H9 (cell line): ENCODE results near the gene GDAP1L1. TPM values are rescaled to one million over a fixed set of nuclear protein-coding genes. Genes with fewer than 3 reads are reported as not detected.

Source experiments
- DNase-seq: peaks from one replicate; pipeline ENCODE4 v3.0.0-alpha.2; 2017
- H2AFZ ChIP-seq: one replicate; pipeline ENCODE4 v1.6.1; 2013; ENCODE audit warnings: mild to moderate bottlenecking, low read length, control low read depth, moderate library complexity
- H2AK5ac ChIP-seq: 2 replicates; pipeline ENCODE4 v1.6.1; 2013; ENCODE audit warnings: low read length, control low read depth, mixed read lengths; ENCODE audit not compliant: insufficient read length
- H2BK120ac ChIP-seq: one replicate; pipeline ENCODE4 v1.6.1; 2013; ENCODE audit warnings: low read depth, mild to moderate bottlenecking, low read length, control low read depth, inconsistent platforms; ENCODE audit not compliant: poor library complexity, severe bottlenecking
- H2BK12ac ChIP-seq: 2 replicates; pipeline ENCODE4 v1.6.1; 2013; ENCODE audit warnings: low read length, control low read depth, mixed read lengths, low read depth; ENCODE audit not compliant: insufficient read length
- H2BK15ac ChIP-seq: 2 replicates; pipeline ENCODE4 v1.6.1; 2013; ENCODE audit warnings: low read depth, low read length, control low read depth
- H2BK20ac ChIP-seq: one replicate; pipeline ENCODE4 v1.6.1; 2013; ENCODE audit warnings: low read depth, mild to moderate bottlenecking, low read length, control low read depth, inconsistent platforms; ENCODE audit not compliant: poor library complexity, severe bottlenecking
- H2BK5ac ChIP-seq: 2 replicates; pipeline ENCODE4 v1.6.1; 2013; ENCODE audit warnings: low read length, control low read depth, mixed read lengths; ENCODE audit not compliant: insufficient read length
- H3K14ac ChIP-seq: 2 replicates; pipeline ENCODE4 v1.6.1; 2013; ENCODE audit warnings: low read length, control low read depth; ENCODE audit not compliant: insufficient read depth
- H3K18ac ChIP-seq: 2 replicates; pipeline ENCODE4 v1.6.1; 2013; ENCODE audit warnings: low read depth, mild to moderate bottlenecking, mixed read lengths, low read length, control low read depth; ENCODE audit not compliant: insufficient read length
- H3K23ac ChIP-seq: 2 replicates; pipeline ENCODE4 v1.6.1; 2013; ENCODE audit warnings: low read length, control low read depth, mixed read lengths, low read depth; ENCODE audit not compliant: insufficient read length
- H3K23me2 ChIP-seq: 2 replicates; pipeline ENCODE4 v1.6.1; 2013; ENCODE audit warnings: low read depth, mild to moderate bottlenecking, mixed read lengths, low read length, control low read depth; ENCODE audit not compliant: insufficient read length, poor library complexity, severe bottlenecking
- H3K27ac ChIP-seq: 2 replicates; pipeline ENCODE4 v1.5.1; 2013; ENCODE audit warnings: low read length, control low read depth, mixed read lengths, low read depth; ENCODE audit not compliant: insufficient read length
- H3K27me3 ChIP-seq: 2 replicates; pipeline ENCODE4 v1.6.1; 2013; ENCODE audit warnings: low read length, control low read depth, inconsistent platforms; ENCODE audit not compliant: insufficient read depth
- H3K4ac ChIP-seq: 2 replicates; pipeline ENCODE4 v1.6.1; 2013; ENCODE audit warnings: low read depth, mild to moderate bottlenecking, control low read depth, inconsistent platforms, low read length, moderate library complexity
- H3K4me1 ChIP-seq: 2 replicates; pipeline ENCODE4 v1.6.1; 2013; ENCODE audit warnings: low read length, control low read depth, inconsistent platforms; ENCODE audit not compliant: insufficient read depth
- H3K4me2 ChIP-seq: 2 replicates; pipeline ENCODE4 v1.6.1; 2013; ENCODE audit warnings: low read length, control low read depth, mixed read lengths; ENCODE audit not compliant: insufficient read length, insufficient read depth
- H3K56ac ChIP-seq: 2 replicates; pipeline ENCODE4 v1.6.1; 2013; ENCODE audit warnings: low read depth, mild to moderate bottlenecking, mixed read lengths, low read length, control low read depth; ENCODE audit not compliant: insufficient read length
- H3K79me1 ChIP-seq: 2 replicates; pipeline ENCODE4 v1.6.1; 2013; ENCODE audit warnings: low read depth, mild to moderate bottlenecking, moderate library complexity, low read length, control low read depth, inconsistent platforms; ENCODE audit not compliant: insufficient read depth, poor library complexity, severe bottlenecking
- H3K79me2 ChIP-seq: 2 replicates; pipeline ENCODE4 v1.6.1; 2013; ENCODE audit warnings: low read length, control low read depth, inconsistent platforms; ENCODE audit not compliant: insufficient read depth
- H3K9ac ChIP-seq: 2 replicates; pipeline ENCODE4 v1.6.1; 2013; ENCODE audit warnings: low read length, control low read depth, mixed read lengths; ENCODE audit not compliant: insufficient read length; ENCODE audit errors: extremely low read depth
- H3K9me3 ChIP-seq: one replicate; pipeline ENCODE4 v1.6.1; 2013; ENCODE audit warnings: low read depth, low read length, inconsistent platforms; ENCODE audit not compliant: control insufficient read depth
- H3T11ph ChIP-seq: one replicate; pipeline ENCODE4 v1.6.1; 2013; ENCODE audit warnings: mild to moderate bottlenecking, low read length, control low read depth, inconsistent platforms
- H4K20me1 ChIP-seq: one replicate; pipeline ENCODE4 v1.6.1; 2013; ENCODE audit not compliant: control insufficient read depth, insufficient read length, insufficient read depth
- H4K5ac ChIP-seq: 2 replicates; pipeline ENCODE4 v1.6.1; 2013; ENCODE audit warnings: low read depth, mild to moderate bottlenecking, mixed read lengths, low read length, control low read depth; ENCODE audit not compliant: insufficient read length
- H4K8ac ChIP-seq: replicated peaks from 2 replicates; pipeline ENCODE4 v1.6.1; 2013; ENCODE audit warnings: low read length, control low read depth, mixed read lengths, low read depth; ENCODE audit not compliant: insufficient read length
- H4K91ac ChIP-seq: 2 replicates; pipeline ENCODE4 v1.6.1; 2013; ENCODE audit warnings: low read depth, mild to moderate bottlenecking, moderate library complexity, mixed read lengths, low read length, control low read depth; ENCODE audit not compliant: insufficient read length
- H3K27ac Mint-ChIP-seq, 3 experiments: 2 replicates in 2 of 3; 3 replicates in 1 of 3; pipeline ENCODE4 v1.8.0; 2020 to 2021; ENCODE audit warnings: mixed read lengths in 3 of 3, mild to moderate bottlenecking in 1 of 3, moderate library complexity in 1 of 3
- H3K27me3 Mint-ChIP-seq: 2 replicates; pipeline ENCODE4 v1.8.0; 2021; ENCODE audit warnings: low read depth, mild to moderate bottlenecking, moderate library complexity, mixed read lengths
- H3K36me3 Mint-ChIP-seq, 3 experiments: 2 replicates in 2 of 3; 3 replicates in 1 of 3; pipeline ENCODE4 v1.8.0; 2020 to 2021; ENCODE audit warnings: low read depth in 3 of 3, mixed read lengths in 3 of 3; ENCODE audit not compliant: insufficient read depth in 1 of 3
- H3K4me1 Mint-ChIP-seq, 2 experiments: 2 replicates each; pipeline ENCODE4 v1.8.0; 2020; ENCODE audit warnings: mixed read lengths in 2 of 2
- H3K4me3 Mint-ChIP-seq, 2 experiments: 2 replicates in 1 of 2; 3 replicates in 1 of 2; pipeline ENCODE4 v1.8.0; 2020 to 2021; ENCODE audit warnings: mild to moderate bottlenecking in 2 of 2, mixed read lengths in 2 of 2, moderate library complexity in 1 of 2
- H3K9me3 Mint-ChIP-seq, 2 experiments: 2 replicates in 1 of 2; 3 replicates in 1 of 2; pipeline ENCODE4 v1.8.0; 2020; ENCODE audit warnings: mild to moderate bottlenecking in 2 of 2, mixed read lengths in 2 of 2, moderate library complexity in 1 of 2
- CTCF ChIP-seq: fragments of 200-600 bp; sonication (generic); conservative IDR thresholded peaks from 3 replicates; pipeline ENCODE4 v1.8.0; 2021; ENCODE audit warnings: antibody characterized with exemption, mild to moderate bottlenecking
- WGBS: extraction: QIAGEN DNeasy Blood & Tissue Kit; methylation state at CpG from one replicate; pipeline ENCODE4 v1.1.7; 2013; ENCODE audit warnings: missing lambda C conversion rate, low lambda C conversion rate, mixed read lengths; ENCODE audit not compliant: insufficient read length; ENCODE audit errors: extremely low coverage; 5-methylcytosine and 5-hydroxymethylcytosine counted together
- total RNA-seq: library from RNA; stranded (reverse); gene quantifications from 2 replicates; pipeline ENCODE4 v1.2.1, GENCODE V29; 2021

GDAP1L1 gene
- total RNA-seq, 1 experiment from 2014 or later = 5.9 TPM

- H3K9ac ChIP-seq = no peak overlapping the region
- no peaks in the 10 kb centered on the region for H3K4me1 ChIP-seq
- no peak overlapping the region for H3K4me2 ChIP-seq
- no peak overlapping the region for H2BK20ac ChIP-seq
- H4K5ac ChIP-seq = no peak overlapping the region
- Mint-ChIP-seq H3K36me3 (no peaks in the 10 kb centered on the region), H3K9me3 (no peaks in the 10 kb centered on the region), H3K27ac (no peak overlapping the region), H3K4me1 (peaks cover 15 to 20% of the 10 kb centered on the region in 2 experiments), H3K4me3 (no peak overlapping the region), H3K27me3 (peaks cover 10% of the 10 kb centered on the region)
- no peak overlapping the region for H3K23ac ChIP-seq
- no peak overlapping the region for H2BK5ac ChIP-seq
- H3K4ac ChIP-seq = no peak overlapping the region
- no peaks in the 10 kb centered on the region for H3K79me1 ChIP-seq
- H2BK120ac ChIP-seq = no peak overlapping the region
- H2BK15ac ChIP-seq = no peak overlapping the region
- no peak overlapping the region for H2BK12ac ChIP-seq
- no peak overlapping the region for H3K56ac ChIP-seq
- H4K8ac ChIP-seq = no peak overlapping the region
- no peaks in the 10 kb centered on the region for H3K9me3 ChIP-seq
- WGBS = no CpG with 5 or more reads among the region's 4 CpGs
- H3K14ac ChIP-seq = no peak overlapping the region
- H4K91ac ChIP-seq = no peak overlapping the region
- no peak for DNase-seq
- H3K23me2 ChIP-seq = peaks cover 8% of the 10 kb centered on the region
- H3K27me3 ChIP-seq = no peaks in the 10 kb centered on the region
- no peak overlapping the region for H2AK5ac ChIP-seq
- no peak overlapping the region for H3T11ph ChIP-seq
- no peaks in the 10 kb centered on the region for H4K20me1 ChIP-seq
- no peak overlapping the region for H2AFZ ChIP-seq
- TF ChIP-seq CTCF = no peak
- no peaks in the 10 kb centered on the region for H3K79me2 ChIP-seq
- no peak overlapping the region for H3K27ac ChIP-seq
- no peak overlapping the region for H3K18ac ChIP-seq
Observed at GRCh38 chr20:44251284-44251683, 4.2 kb downstream of the GDAP1L1 start.
